ENCODE results near the gene SRD5A3. TPM values are rescaled to one million over a fixed set of nuclear protein-coding genes. Genes with fewer than 3 reads are reported as not detected.

Gene SRD5A3
- total and polyA plus RNA-seq, 10 of the 15 experiments (the other 5 are each of a cell fraction or from before 2014, with no cell fraction given), result 1.6 to 20.4 (median 6.1) TPM

GRCh38 chr4:55363691-55364351, 17.8 kb downstream of the SRD5A3 start:
- FAIRE-seq (no peak), DNase-seq (ENCODE audit: low read depth, low spot score) (no peak), ATAC-seq (no peak)
- ChIA-PET POLR2A (no interaction called here), CTCF (interaction anchor here (1.5 kb wide), 1 partner anchor 17 kb away, joined by 5 read pairs; no protein-coding TSS in a partner anchor), RAD21 (ENCODE audit: unreplicated experiment) (no interaction called here), SMC1A (ENCODE audit: uncharacterized antibody, unreplicated experiment) (interaction anchor here (1.4 kb wide), 1 partner anchor 18 kb away, joined by 3 read pairs; no protein-coding TSS in a partner anchor)
- TF ChIP-seq HDGF (IDR thresholded peaks at IDR 0.05), result no peak
- no peak for TF ChIP-seq SKIL (IDR thresholded peaks at IDR 0.05; ENCODE audit: low read depth, poor library complexity, severe bottlenecking)
- TF ChIP-seq CHD1 (IDR thresholded peaks at IDR 0.05; ENCODE audit: low read depth, low read length), result no peak
- no peak for TF ChIP-seq ZNF622 (IDR thresholded peaks at IDR 0.05)
- H2AFZ ChIP-seq (ENCODE audit: control insufficient read depth, low read depth, low read length), result no peak overlapping the region
- H3K27me3 ChIP-seq (replicated peaks in 1 of 2; ENCODE audit: control insufficient read depth in 2 of 2, insufficient read depth in 2 of 2, low read length in 1 of 2), result no peaks in the 10 kb centered on the region
- no peak overlapping the region for H3K4me3 ChIP-seq
- no peak overlapping the region for H3K9ac ChIP-seq (ENCODE audit: control insufficient read depth, insufficient read depth, low read length)
- in situ Hi-C loops (cut with MboI) (no loop called here), intact Hi-C loops (cut with micrococcal nuclease; ENCODE audit: unreplicated experiment) (no loop called here)
- WGBS (ENCODE audit: insufficient coverage, insufficient replicate concordance, low lambda C conversion rate, missing lambda C conversion rate), result 96% methylated on average over 9 of the region's 9 CpGs
- no peaks in the 10 kb centered on the region for H4K20me1 ChIP-seq (ENCODE audit: control insufficient read depth, insufficient read depth)
- no peaks in the 10 kb centered on the region for H3K36me3 ChIP-seq (ENCODE audit: control insufficient read depth in 2 of 2, insufficient read depth in 2 of 2, low read length in 1 of 2)
- no peak overlapping the region for H3K27ac ChIP-seq (ENCODE audit: control insufficient read depth, insufficient read depth)
- no peaks in the 10 kb centered on the region for H3K9me3 ChIP-seq (replicated peaks; ENCODE audit: control insufficient read depth, insufficient read depth, low read length)
- BruUV-seq (replicated peaks), result no TSS peak
- H3K4me1 ChIP-seq (ENCODE audit: control insufficient read depth, insufficient read depth, low read length), result peaks cover 5% of the 10 kb centered on the region; the same call in 1 of the 2 replicates
- H3K79me2 ChIP-seq (ENCODE audit: control insufficient read depth, insufficient read depth, low read length), result no peaks in the 10 kb centered on the region
- H3K4me2 ChIP-seq (ENCODE audit: control insufficient read depth, insufficient read depth), result no peak overlapping the region

All from GM12878 (cell line).